IMR-90 (cell line): ENCODE measurements around the gene NCAPG2. TPM values are rescaled to one million over a fixed set of nuclear protein-coding genes. Genes with fewer than 3 reads are reported as not detected.

Experiments
- ATAC-seq: fragments of 200-7000 bp; cut with Tn5 transposase; 2 replicates; pipeline ENCODE4 v1.9.1; 2020; ENCODE audit warnings: low read depth, mild to moderate bottlenecking, moderate library complexity
- BruUV-seq: library from RNA; stranded (reverse); fragments of 400-500 nt; replicated peaks from 2 replicates; lab custom pipeline; 2021; lab: Mats Ljungman, UMichigan
- CTCF ChIA-PET: fragments of 300-600 bp; formaldehyde crosslinking; extraction: SDS; loops from one replicate; lab custom pipeline; 2021; ENCODE audit warnings: antibody characterized with exemption; lab: Yijun Ruan, JAX
- POLR2A ChIA-PET: fragments of 300-600 bp; sonication (Branson Sonifier 250); formaldehyde crosslinking; loops from one replicate; lab custom pipeline; 2022; ENCODE audit warnings: antibody characterized with exemption; ENCODE audit not compliant: unreplicated experiment; lab: Charles Lee
- DNase-seq: peaks from one replicate; pipeline ENCODE4 v3.0.0; 2013
- H2AFZ ChIP-seq: replicated peaks from 2 replicates; pipeline ENCODE3; 2013; ENCODE audit warnings: low read length, mild to moderate bottlenecking; ENCODE audit not compliant: poor library complexity
- H2AK5ac ChIP-seq: 2 replicates; pipeline ENCODE4 v1.6.1; 2013; ENCODE audit warnings: low read depth, low read length, inconsistent platforms
- H2AK9ac ChIP-seq: replicated peaks from 2 replicates; pipeline ENCODE3; 2013; ENCODE audit warnings: mild to moderate bottlenecking, low read depth, low read length, moderate library complexity; ENCODE audit not compliant: poor library complexity
- H2BK120ac ChIP-seq: 2 replicates; pipeline ENCODE4 v1.6.1; 2013; ENCODE audit warnings: low read depth, low read length, inconsistent platforms
- H2BK15ac ChIP-seq: 3 replicates; pipeline ENCODE4 v1.6.1; 2013; ENCODE audit warnings: low read depth, low read length, inconsistent platforms
- H2BK20ac ChIP-seq: 2 replicates; pipeline ENCODE4 v1.6.1; 2013; ENCODE audit warnings: low read depth, mild to moderate bottlenecking, inconsistent platforms, low read length, moderate library complexity
- H2BK5ac ChIP-seq: 2 replicates; pipeline ENCODE4 v1.6.1; 2013; ENCODE audit warnings: mild to moderate bottlenecking, low read depth, low read length, inconsistent platforms; ENCODE audit not compliant: poor library complexity, severe bottlenecking
- H3K14ac ChIP-seq: replicated peaks from 2 replicates; pipeline ENCODE4 v1.6.1; 2013; ENCODE audit warnings: low read depth, low read length, inconsistent platforms
- H3K18ac ChIP-seq: 2 replicates; pipeline ENCODE4 v1.6.1; 2013; ENCODE audit warnings: low read depth, low read length, control low read depth
- H3K23ac ChIP-seq: 2 replicates; pipeline ENCODE4 v1.6.1; 2013; ENCODE audit warnings: low read depth, low read length, inconsistent platforms
- H3K27ac ChIP-seq: 2 replicates; pipeline ENCODE4 v1.5.1; 2013; ENCODE audit warnings: mild to moderate bottlenecking, control low read depth, low read length; ENCODE audit not compliant: insufficient read depth
- H3K27me3 ChIP-seq: 2 replicates; pipeline ENCODE4 v1.6.1; 2013; ENCODE audit warnings: low read length; ENCODE audit not compliant: control insufficient read depth, insufficient read depth
- H3K36me3 ChIP-seq: 2 replicates; pipeline ENCODE4 v1.6.1; 2013; ENCODE audit warnings: low read length, mixed read lengths; ENCODE audit not compliant: control insufficient read depth, insufficient read depth
- H3K4ac ChIP-seq: 2 replicates; pipeline ENCODE4 v1.6.1; 2013; ENCODE audit warnings: low read depth, low read length, inconsistent platforms
- H3K4me1 ChIP-seq: 2 replicates; pipeline ENCODE4 v1.6.1; 2013; ENCODE audit warnings: low read length, mixed read lengths; ENCODE audit not compliant: control insufficient read depth, insufficient read depth
- H3K4me2 ChIP-seq: 2 replicates; pipeline ENCODE4 v1.6.1; 2013; ENCODE audit warnings: low read depth, mild to moderate bottlenecking, control low read depth, low read length, moderate library complexity
- H3K4me3 ChIP-seq: 2 replicates; pipeline ENCODE4 v1.5.1; 2013; ENCODE audit warnings: low read depth, mild to moderate bottlenecking, control low read depth, low read length, moderate library complexity; ENCODE audit not compliant: insufficient read depth
- H3K56ac ChIP-seq: 2 replicates; pipeline ENCODE4 v1.6.1; 2013; ENCODE audit warnings: low read length, inconsistent platforms; ENCODE audit not compliant: insufficient read depth; ENCODE audit errors: extremely low read depth
- H3K79me1 ChIP-seq, 2 experiments: 2 replicates each; pipeline ENCODE4 v1.6.1; 2013; ENCODE audit warnings: low read length in 2 of 2, inconsistent platforms in 1 of 2, low read depth in 1 of 2
- H3K9ac ChIP-seq: 2 replicates; pipeline ENCODE4 v1.6.1; 2013; ENCODE audit warnings: low read depth, low read length, control low read depth
- H3K9me1 ChIP-seq: 2 replicates; pipeline ENCODE4 v1.6.1; 2013; ENCODE audit warnings: low read length, inconsistent platforms; ENCODE audit not compliant: insufficient read depth
- H3K9me3 ChIP-seq: 2 replicates; pipeline ENCODE4 v1.6.1; 2013; ENCODE audit warnings: low read length; ENCODE audit not compliant: control insufficient read depth, insufficient read depth
- H4K20me1 ChIP-seq: 2 replicates; pipeline ENCODE4 v1.6.1; 2013; ENCODE audit warnings: low read length, inconsistent platforms; ENCODE audit not compliant: insufficient read depth
- H4K5ac ChIP-seq: 2 replicates; pipeline ENCODE4 v1.6.1; 2013; ENCODE audit warnings: mild to moderate bottlenecking, low read depth, low read length, control low read depth
- H4K8ac ChIP-seq, 2 experiments: 2 replicates each; pipeline ENCODE4 v1.6.1; 2013; ENCODE audit warnings: low read depth in 2 of 2, low read length in 2 of 2, control low read depth in 1 of 2, inconsistent platforms in 1 of 2
- H4K91ac ChIP-seq: 2 replicates; pipeline ENCODE4 v1.6.1; 2013; ENCODE audit warnings: low read depth, low read length, inconsistent platforms; ENCODE audit not compliant: insufficient read depth
- BHLHE40 ChIP-seq: fragments of 150-350 bp; IDR thresholded peaks from 2 replicates; pipeline ENCODE4 v1.6.1; 2016; ENCODE audit warnings: mild to moderate bottlenecking, low read depth, low read length
- CEBPB ChIP-seq: IDR thresholded peaks from 2 replicates; pipeline ENCODE4 v1.6.1; 2012; ENCODE audit warnings: low read depth, low read length, improper control_type of control experiment
- CHD1 ChIP-seq: IDR thresholded peaks from 2 replicates; pipeline ENCODE4 v1.6.1; 2012; ENCODE audit warnings: low read depth, low read length, improper control_type of control experiment
- FOS ChIP-seq: fragments of 150-350 bp; IDR thresholded peaks from 2 replicates; pipeline ENCODE4 v1.6.1; 2016; ENCODE audit warnings: low read depth, low read length
- MAFK ChIP-seq: IDR thresholded peaks from 2 replicates; pipeline ENCODE4 v1.6.1; 2012; ENCODE audit warnings: low read depth, low read length, improper control_type of control experiment
- MAZ ChIP-seq: IDR thresholded peaks from 2 replicates; pipeline ENCODE4 v1.6.1; 2012; ENCODE audit warnings: low read depth, mild to moderate bottlenecking, low read length, improper control_type of control experiment, moderate library complexity, borderline replicate concordance
- MXI1 ChIP-seq: IDR thresholded peaks from 2 replicates; pipeline ENCODE4 v1.6.1; 2012; ENCODE audit warnings: low read depth, mild to moderate bottlenecking, low read length, moderate library complexity, borderline replicate concordance
- NFE2L2 ChIP-seq: fragments of 150-350 bp; IDR thresholded peaks from 2 replicates; pipeline ENCODE4 v1.6.1; 2016; ENCODE audit warnings: low read depth, mild to moderate bottlenecking, low read length
- POLR2A ChIP-seq: IDR thresholded peaks from 2 replicates; pipeline ENCODE4 v1.6.1; 2012; ENCODE audit warnings: mild to moderate bottlenecking, low read depth, low read length
- RAD21 ChIP-seq: IDR thresholded peaks from 2 replicates; pipeline ENCODE4 v1.6.1; 2012; ENCODE audit warnings: low read length, improper control_type of control experiment
- RFX5 ChIP-seq: IDR thresholded peaks from 2 replicates; pipeline ENCODE4 v1.8.0; 2012; ENCODE audit warnings: low read depth, mild to moderate bottlenecking, low read length, moderate library complexity
- SMC3 ChIP-seq: fragments of 150-350 bp; IDR thresholded peaks from 2 replicates; pipeline ENCODE4 v1.6.1; 2016; ENCODE audit warnings: low read depth, mild to moderate bottlenecking, antibody characterized with exemption, low read length, moderate library complexity
- WGBS, 2 experiments: methylation state at CpG; one replicate each; pipeline versions ENCODE4 v1.1.5 to v1.1.7; 2013; ENCODE audit warnings: missing lambda C conversion rate in 2 of 2; ENCODE audit not compliant: insufficient read length in 1 of 2; ENCODE audit errors: extremely low coverage in 2 of 2; 5-methylcytosine and 5-hydroxymethylcytosine counted together
- dilution Hi-C: fragments of 300-500 bp; cut with HindIII; formaldehyde crosslinking; loops from one replicate; pipeline ENCODE4 v1.14.3; 2018; ENCODE audit warnings: low sequenced_read_pairs; ENCODE audit not compliant: unreplicated experiment
- in situ Hi-C: fragments of 300-500 bp; cut with MboI; formaldehyde crosslinking; loops from 3 replicates; pipeline ENCODE4 v1.14.3; 2019; ENCODE audit warnings: low sequenced_read_pairs, inconsistent platforms, mixed read lengths
- intact Hi-C: fragments of 100-400 bp; cut with micrococcal nuclease; formaldehyde crosslinking; loops from 2 replicates; pipeline ENCODE4 v1.10.0; 2022
- polyA plus RNA-seq, 3 experiments: library from polyadenylated mRNA; depleted of rRNA; stranded (reverse); fragments of >200 nt; gene quantifications; 2 replicates each; pipeline ENCODE4 v1.2.3, GENCODE V29; 2012; ENCODE audit warnings: low replicate concordance in 1 of 3
- total RNA-seq: library from RNA; depleted of rRNA; stranded (reverse); fragments of >200 nt; gene quantifications from 2 replicates; pipeline ENCODE4 v1.2.3, GENCODE V29; 2012
- TF ChIP-seq, protein P1 (sequence below): conservative IDR thresholded peaks from 2 replicates; pipeline ENCODE4 v1.5.1; 2012; ENCODE audit warnings: mild to moderate bottlenecking, low read depth, low read length, improper control_type of control experiment
- TF ChIP-seq, protein P2 (sequence below): fragments of 150-350 bp; IDR thresholded peaks from 2 replicates; pipeline ENCODE4 v1.6.1; 2017; ENCODE audit warnings: mild to moderate bottlenecking, antibody characterized with exemption, low read length, low read depth
- TF ChIP-seq, protein P3 (sequence below): fragments of 150-350 bp; IDR thresholded peaks from 2 replicates; pipeline ENCODE4 v1.6.1; 2016; ENCODE audit warnings: low read depth, mild to moderate bottlenecking, low read length, moderate library complexity, borderline replicate concordance

The NCAPG2 gene
- total and polyA plus RNA-seq, 2 of the 4 experiments (the other 2 are of a cell fraction): 25.6 to 25.8 TPM

DNA sequence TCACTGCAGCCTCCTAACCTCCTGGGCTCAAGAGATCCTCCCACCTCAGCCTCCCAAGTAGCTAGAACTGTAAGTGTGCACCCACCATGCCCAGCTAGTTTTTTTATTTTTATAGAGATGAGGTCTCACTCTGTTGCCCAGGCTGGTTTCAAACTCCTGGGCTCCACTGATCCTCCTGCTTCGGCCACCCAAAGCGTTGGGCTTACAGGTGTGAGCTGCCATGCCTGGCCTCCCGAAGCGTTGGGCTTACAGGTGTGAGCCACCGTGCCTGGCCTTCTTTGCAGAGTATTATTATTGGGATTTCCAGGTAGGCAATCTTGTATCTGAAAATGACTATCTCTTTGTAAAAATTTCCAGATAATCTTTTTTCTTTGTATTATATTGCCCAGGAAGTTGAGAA, 23.1 kb upstream of the NCAPG2 start:
- WGBS, 2 experiments: no CpG with 5 or more reads among the region's 5 CpGs
- H3K4me3 ChIP-seq: no peak overlapping the region
- ATAC-seq: no peak
- no peak overlapping the region for H2AFZ ChIP-seq
- in situ Hi-C loops (no loop called here), dilution Hi-C loops (no loop called here), intact Hi-C loops (no loop called here)
- H2BK20ac ChIP-seq: no peak overlapping the region
- H3K23ac ChIP-seq: no peak overlapping the region
- H3K27me3 ChIP-seq: no peaks in the 10 kb centered on the region
- H3K36me3 ChIP-seq: peaks cover 8% of the 10 kb centered on the region; the same call in 1 of the 2 replicates
- TF ChIP-seq, protein P1, sequence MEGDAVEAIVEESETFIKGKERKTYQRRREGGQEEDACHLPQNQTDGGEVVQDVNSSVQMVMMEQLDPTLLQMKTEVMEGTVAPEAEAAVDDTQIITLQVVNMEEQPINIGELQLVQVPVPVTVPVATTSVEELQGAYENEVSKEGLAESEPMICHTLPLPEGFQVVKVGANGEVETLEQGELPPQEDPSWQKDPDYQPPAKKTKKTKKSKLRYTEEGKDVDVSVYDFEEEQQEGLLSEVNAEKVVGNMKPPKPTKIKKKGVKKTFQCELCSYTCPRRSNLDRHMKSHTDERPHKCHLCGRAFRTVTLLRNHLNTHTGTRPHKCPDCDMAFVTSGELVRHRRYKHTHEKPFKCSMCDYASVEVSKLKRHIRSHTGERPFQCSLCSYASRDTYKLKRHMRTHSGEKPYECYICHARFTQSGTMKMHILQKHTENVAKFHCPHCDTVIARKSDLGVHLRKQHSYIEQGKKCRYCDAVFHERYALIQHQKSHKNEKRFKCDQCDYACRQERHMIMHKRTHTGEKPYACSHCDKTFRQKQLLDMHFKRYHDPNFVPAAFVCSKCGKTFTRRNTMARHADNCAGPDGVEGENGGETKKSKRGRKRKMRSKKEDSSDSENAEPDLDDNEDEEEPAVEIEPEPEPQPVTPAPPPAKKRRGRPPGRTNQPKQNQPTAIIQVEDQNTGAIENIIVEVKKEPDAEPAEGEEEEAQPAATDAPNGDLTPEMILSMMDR: no peak
- TF ChIP-seq, protein P2, sequence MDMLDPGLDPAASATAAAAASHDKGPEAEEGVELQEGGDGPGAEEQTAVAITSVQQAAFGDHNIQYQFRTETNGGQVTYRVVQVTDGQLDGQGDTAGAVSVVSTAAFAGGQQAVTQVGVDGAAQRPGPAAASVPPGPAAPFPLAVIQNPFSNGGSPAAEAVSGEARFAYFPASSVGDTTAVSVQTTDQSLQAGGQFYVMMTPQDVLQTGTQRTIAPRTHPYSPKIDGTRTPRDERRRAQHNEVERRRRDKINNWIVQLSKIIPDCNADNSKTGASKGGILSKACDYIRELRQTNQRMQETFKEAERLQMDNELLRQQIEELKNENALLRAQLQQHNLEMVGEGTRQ: no peak
- TF ChIP-seq, protein P3, sequence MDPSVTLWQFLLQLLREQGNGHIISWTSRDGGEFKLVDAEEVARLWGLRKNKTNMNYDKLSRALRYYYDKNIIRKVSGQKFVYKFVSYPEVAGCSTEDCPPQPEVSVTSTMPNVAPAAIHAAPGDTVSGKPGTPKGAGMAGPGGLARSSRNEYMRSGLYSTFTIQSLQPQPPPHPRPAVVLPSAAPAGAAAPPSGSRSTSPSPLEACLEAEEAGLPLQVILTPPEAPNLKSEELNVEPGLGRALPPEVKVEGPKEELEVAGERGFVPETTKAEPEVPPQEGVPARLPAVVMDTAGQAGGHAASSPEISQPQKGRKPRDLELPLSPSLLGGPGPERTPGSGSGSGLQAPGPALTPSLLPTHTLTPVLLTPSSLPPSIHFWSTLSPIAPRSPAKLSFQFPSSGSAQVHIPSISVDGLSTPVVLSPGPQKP: no peak
- TF ChIP-seq FOS (no peak), MXI1 (no peak), NFE2L2 (no peak), POLR2A (no peak), SMC3 (no peak), RFX5 (no peak), CEBPB (no peak), CHD1 (no peak), BHLHE40 (no peak), MAFK (no peak), MAZ (no peak), RAD21 (no peak)
- no TSS peak for BruUV-seq
- H2BK120ac ChIP-seq: no peak overlapping the region
- H2BK15ac ChIP-seq: no peak overlapping the region
- H4K91ac ChIP-seq: no peak overlapping the region
- no peak overlapping the region for H2AK9ac ChIP-seq
- no peak overlapping the region for H4K5ac ChIP-seq
- H3K79me1 ChIP-seq: no peaks in the 10 kb centered on the region
- no peak overlapping the region for H3K27ac ChIP-seq
- no peaks in the 10 kb centered on the region for H3K9me3 ChIP-seq
- 0 out of 2 replicates have a peak, but pooled peaks cover 3% of the 10 kb centered on the region for H3K9me1 ChIP-seq
- no peak overlapping the region for H4K8ac ChIP-seq
- no peak overlapping the region for H3K9ac ChIP-seq
- H3K4ac ChIP-seq: no peak overlapping the region
- H2AK5ac ChIP-seq: no peak overlapping the region
- H3K14ac ChIP-seq: no peak overlapping the region
- POLR2A ChIA-PET: no interaction called here
- no peak overlapping the region for H3K4me2 ChIP-seq
- H3K56ac ChIP-seq: no peak overlapping the region
- no peaks in the 10 kb centered on the region for H3K4me1 ChIP-seq
- H3K18ac ChIP-seq: no peak overlapping the region
- no peak for DNase-seq
- CTCF ChIA-PET: no interaction called here
- no peaks in the 10 kb centered on the region for H4K20me1 ChIP-seq
- no peak overlapping the region for H2BK5ac ChIP-seq
